A549 (cell line): ENCODE results near the gene CENPE.

ENCODE experiments used
- TP53 ChIP-seq: fragments of 250-450 bp; sonication (Bioruptor Pico); IDR thresholded peaks from 2 replicates; pipeline ENCODE4 v1.5.0; 2021; ENCODE audit warnings: mild to moderate bottlenecking, moderate library complexity
- TF ChIP-seq, protein P1 (sequence below): fragments of 150-350 bp; IDR thresholded peaks from 2 replicates; pipeline ENCODE4 v1.6.1; 2014; ENCODE audit warnings: low read depth, mild to moderate bottlenecking, low read length
- TF ChIP-seq, protein P2 (sequence below): fragments of >200 bp; sonication (Bioruptor Twin); formaldehyde crosslinking; IDR thresholded peaks from 3 replicates; pipeline ENCODE4 v1.6.1; 2016
- TF ChIP-seq, protein P3 (sequence below): fragments of 450-650 bp; IDR thresholded peaks from 2 replicates; pipeline ENCODE4 v1.6.1; 2014; ENCODE audit warnings: antibody characterized with exemption
- TF ChIP-seq, protein P4 (sequence below): fragments of >200 bp; sonication (Bioruptor Twin); formaldehyde crosslinking; IDR thresholded peaks from 3 replicates; pipeline ENCODE4 v1.5.1; 2016

DNA sequence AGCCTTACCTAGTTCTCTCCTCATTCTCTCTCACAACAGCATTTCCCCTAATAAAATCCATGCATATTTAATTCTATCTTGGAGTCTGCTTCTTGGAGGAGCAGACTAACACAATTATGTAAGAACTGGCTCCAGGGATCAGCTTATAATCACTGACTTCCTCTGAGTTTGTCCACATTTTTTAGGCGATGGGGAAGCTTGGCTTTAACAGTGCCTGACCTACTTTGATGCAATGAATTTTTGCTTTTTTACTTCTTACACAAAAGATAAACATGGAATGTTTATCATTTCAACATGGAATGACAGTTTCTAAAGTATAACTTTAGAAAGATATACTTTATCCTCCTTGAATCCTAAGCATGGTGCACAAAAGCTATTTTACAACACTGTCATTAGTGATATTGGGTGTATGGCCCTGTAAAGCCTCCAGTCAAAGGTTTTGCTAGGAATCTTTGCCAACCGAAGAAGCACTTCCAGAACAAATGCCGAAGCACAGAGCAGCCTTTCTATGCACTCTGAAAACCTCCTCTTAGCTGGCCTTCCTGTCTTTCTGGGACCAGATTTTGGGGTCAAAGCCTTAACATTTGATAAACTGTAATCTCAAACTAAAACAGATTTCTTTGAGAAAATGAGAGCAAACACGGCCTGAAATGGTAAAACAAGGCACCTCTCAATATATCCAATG, 99.2 kb downstream of the CENPE start:
- TF ChIP-seq, protein P1, sequence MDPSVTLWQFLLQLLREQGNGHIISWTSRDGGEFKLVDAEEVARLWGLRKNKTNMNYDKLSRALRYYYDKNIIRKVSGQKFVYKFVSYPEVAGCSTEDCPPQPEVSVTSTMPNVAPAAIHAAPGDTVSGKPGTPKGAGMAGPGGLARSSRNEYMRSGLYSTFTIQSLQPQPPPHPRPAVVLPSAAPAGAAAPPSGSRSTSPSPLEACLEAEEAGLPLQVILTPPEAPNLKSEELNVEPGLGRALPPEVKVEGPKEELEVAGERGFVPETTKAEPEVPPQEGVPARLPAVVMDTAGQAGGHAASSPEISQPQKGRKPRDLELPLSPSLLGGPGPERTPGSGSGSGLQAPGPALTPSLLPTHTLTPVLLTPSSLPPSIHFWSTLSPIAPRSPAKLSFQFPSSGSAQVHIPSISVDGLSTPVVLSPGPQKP, result no peak
- TF ChIP-seq, protein P2, sequence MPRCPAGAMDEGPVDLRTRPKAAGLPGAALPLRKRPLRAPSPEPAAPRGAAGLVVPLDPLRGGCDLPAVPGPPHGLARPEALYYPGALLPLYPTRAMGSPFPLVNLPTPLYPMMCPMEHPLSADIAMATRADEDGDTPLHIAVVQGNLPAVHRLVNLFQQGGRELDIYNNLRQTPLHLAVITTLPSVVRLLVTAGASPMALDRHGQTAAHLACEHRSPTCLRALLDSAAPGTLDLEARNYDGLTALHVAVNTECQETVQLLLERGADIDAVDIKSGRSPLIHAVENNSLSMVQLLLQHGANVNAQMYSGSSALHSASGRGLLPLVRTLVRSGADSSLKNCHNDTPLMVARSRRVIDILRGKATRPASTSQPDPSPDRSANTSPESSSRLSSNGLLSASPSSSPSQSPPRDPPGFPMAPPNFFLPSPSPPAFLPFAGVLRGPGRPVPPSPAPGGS, result no peak
- TF ChIP-seq, protein P3, sequence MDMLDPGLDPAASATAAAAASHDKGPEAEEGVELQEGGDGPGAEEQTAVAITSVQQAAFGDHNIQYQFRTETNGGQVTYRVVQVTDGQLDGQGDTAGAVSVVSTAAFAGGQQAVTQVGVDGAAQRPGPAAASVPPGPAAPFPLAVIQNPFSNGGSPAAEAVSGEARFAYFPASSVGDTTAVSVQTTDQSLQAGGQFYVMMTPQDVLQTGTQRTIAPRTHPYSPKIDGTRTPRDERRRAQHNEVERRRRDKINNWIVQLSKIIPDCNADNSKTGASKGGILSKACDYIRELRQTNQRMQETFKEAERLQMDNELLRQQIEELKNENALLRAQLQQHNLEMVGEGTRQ, result no peak
- TF ChIP-seq, protein P4, sequence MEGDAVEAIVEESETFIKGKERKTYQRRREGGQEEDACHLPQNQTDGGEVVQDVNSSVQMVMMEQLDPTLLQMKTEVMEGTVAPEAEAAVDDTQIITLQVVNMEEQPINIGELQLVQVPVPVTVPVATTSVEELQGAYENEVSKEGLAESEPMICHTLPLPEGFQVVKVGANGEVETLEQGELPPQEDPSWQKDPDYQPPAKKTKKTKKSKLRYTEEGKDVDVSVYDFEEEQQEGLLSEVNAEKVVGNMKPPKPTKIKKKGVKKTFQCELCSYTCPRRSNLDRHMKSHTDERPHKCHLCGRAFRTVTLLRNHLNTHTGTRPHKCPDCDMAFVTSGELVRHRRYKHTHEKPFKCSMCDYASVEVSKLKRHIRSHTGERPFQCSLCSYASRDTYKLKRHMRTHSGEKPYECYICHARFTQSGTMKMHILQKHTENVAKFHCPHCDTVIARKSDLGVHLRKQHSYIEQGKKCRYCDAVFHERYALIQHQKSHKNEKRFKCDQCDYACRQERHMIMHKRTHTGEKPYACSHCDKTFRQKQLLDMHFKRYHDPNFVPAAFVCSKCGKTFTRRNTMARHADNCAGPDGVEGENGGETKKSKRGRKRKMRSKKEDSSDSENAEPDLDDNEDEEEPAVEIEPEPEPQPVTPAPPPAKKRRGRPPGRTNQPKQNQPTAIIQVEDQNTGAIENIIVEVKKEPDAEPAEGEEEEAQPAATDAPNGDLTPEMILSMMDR, result no peak
- no peak for TF ChIP-seq TP53 (CRISPR knock-in tag)
